Measurements from ENCODE around the gene EPS8. TPM values are rescaled to one million over a fixed set of nuclear protein-coding genes. Genes with fewer than 3 reads are reported as not detected.

EPS8 gene
- total RNA-seq, 1 donor from 2014 or later, result 2.4 TPM

DNA sequence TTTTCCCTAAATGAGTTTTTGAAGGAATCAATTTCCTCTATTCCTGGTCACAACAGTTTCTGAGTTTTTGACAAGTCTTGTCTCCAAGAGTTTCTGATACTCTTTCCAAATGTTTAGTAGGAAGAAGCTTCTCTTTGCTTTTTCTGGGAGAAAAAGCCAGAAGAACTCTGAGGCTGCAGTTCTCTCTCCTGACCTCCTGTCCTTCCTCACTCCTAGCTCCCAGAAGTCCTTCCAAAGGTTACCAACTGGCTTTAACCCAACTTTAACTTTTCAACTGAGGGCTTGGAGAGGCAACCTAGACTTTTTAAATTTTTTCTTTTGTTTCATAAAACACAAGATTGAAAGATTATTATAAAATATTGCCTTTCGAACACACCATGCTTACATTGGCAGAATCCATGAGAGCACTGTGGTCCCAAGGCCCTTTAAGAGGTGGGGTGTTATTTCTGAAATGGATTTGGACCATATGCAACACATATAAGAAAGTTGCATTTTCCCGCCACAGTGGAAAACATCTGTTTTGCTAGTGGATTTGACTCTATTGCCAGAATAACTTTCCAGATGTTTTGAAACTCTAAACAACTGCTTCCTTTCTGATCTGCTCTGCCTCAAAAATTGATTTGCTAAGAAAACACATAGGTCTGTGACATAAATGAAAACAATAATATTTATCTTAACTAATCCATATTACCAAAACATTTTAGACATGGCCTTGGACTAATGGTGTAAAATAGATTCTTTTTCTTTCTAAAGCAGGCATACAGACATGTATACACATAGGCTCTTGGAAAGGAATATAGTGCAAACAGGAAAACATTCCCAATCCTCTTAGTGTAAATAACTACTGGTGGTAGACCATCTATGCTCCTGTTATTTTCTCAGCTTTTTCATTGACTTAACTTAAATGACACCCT is 22.3 kb upstream of the EPS8 start:
- Mint-ChIP-seq H3K4me3 (no peak overlapping the region), H3K4me1 (no peaks in the 10 kb centered on the region), H3K36me3 (ENCODE audit: low read depth) (no peaks in the 10 kb centered on the region), H3K27me3 (peaks cover 7% of the 10 kb centered on the region), H3K9me3 (no peaks in the 10 kb centered on the region), H3K27ac (no peak overlapping the region)
- no peak for DNase-seq
- intact Hi-C loops (cut with micrococcal nuclease), result no loop called here

DNA sequence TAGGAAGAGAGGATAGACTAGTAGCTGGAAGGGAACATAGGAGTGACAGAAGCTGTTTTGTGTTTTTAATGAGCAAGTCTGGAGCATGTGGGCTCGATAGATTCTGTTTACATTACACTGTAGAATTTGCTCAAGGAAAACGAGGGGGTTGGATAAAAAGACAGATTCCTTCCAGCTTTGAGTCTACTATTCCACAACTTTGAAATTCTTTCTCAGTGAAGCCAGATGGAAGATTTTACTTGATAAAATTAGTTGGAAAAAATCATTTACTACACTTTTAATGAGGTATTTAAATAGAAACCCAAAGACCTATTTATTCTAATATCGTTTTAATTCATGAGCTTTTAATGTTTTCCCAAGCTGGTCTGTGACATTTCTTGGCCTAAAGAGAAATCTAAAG is 19.5 kb upstream of the EPS8 start:
- no peaks in the 10 kb centered on the region for H3K9me3 Mint-ChIP-seq
- intact Hi-C loops (cut with micrococcal nuclease), result no loop called here

DNA sequence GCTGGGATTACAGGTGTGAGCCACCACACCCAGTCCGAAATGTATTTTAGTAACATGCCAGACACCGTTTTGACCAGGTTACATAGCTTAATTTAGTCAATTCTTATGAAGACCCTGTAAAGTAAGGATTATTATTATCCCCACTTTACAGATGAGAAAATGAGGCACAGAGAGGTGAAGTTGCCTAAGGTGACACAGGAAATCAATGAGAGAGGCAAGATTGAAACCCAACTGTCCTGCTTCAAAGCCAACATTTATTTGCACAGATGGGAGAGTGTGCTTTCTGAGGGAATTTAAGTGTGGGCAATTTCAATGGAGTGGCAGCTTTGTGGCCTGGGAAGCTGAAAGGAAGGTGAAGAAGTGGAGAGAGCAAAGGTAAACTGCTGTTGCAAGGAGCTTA is 19.1 kb upstream of the EPS8 start:
- no peak overlapping the region for H3K4me3 Mint-ChIP-seq
- no peak overlapping the region for H3K27ac Mint-ChIP-seq
- intact Hi-C loops (cut with micrococcal nuclease), result no loop called here
- no peaks in the 10 kb centered on the region for H3K36me3 Mint-ChIP-seq (ENCODE audit: low read depth)
- no peaks in the 10 kb centered on the region for H3K4me1 Mint-ChIP-seq
- no peaks in the 10 kb centered on the region for H3K9me3 Mint-ChIP-seq
- peaks cover 11% of the 10 kb centered on the region for H3K27me3 Mint-ChIP-seq
- DNase-seq, result no peak

More for the DNA sequence above, 19.5 kb upstream of the EPS8 start:
- peaks cover 11% of the 10 kb centered on the region for H3K27me3 Mint-ChIP-seq
- no peak overlapping the region for H3K27ac Mint-ChIP-seq
- DNase-seq, result no peak
- no peak overlapping the region for H3K4me3 Mint-ChIP-seq
- no peaks in the 10 kb centered on the region for H3K4me1 Mint-ChIP-seq
- H3K36me3 Mint-ChIP-seq (ENCODE audit: low read depth), result no peaks in the 10 kb centered on the region

DNA sequence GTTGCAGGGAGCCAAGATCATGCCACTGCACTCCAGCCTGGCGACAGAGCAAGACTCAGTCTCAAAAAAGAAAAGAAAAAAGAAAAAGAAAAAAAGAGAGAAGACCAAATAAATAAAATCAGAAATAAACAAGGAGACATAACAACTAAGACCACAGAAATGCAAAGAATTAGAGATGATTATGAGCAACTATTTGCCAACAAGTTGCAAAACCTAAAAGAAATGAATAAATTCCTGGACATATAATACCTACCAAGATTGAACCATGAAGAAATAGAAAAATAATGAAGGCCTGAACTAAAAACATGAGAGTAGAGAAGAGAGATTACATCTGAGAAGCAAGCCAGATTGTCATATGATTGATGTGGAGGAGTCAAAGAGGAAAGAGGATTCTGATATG is 17.6 kb upstream of the EPS8 start:
- H3K36me3 Mint-ChIP-seq (ENCODE audit: low read depth), result no peaks in the 10 kb centered on the region
- DNase-seq, result no peak
- no peak overlapping the region for H3K27ac Mint-ChIP-seq
- peaks cover 7% of the 10 kb centered on the region for H3K27me3 Mint-ChIP-seq
- H3K4me1 Mint-ChIP-seq, result no peaks in the 10 kb centered on the region
- H3K4me3 Mint-ChIP-seq, result no peak overlapping the region
- intact Hi-C loops (cut with micrococcal nuclease), result no loop called here
- H3K9me3 Mint-ChIP-seq, result no peaks in the 10 kb centered on the region

DNA sequence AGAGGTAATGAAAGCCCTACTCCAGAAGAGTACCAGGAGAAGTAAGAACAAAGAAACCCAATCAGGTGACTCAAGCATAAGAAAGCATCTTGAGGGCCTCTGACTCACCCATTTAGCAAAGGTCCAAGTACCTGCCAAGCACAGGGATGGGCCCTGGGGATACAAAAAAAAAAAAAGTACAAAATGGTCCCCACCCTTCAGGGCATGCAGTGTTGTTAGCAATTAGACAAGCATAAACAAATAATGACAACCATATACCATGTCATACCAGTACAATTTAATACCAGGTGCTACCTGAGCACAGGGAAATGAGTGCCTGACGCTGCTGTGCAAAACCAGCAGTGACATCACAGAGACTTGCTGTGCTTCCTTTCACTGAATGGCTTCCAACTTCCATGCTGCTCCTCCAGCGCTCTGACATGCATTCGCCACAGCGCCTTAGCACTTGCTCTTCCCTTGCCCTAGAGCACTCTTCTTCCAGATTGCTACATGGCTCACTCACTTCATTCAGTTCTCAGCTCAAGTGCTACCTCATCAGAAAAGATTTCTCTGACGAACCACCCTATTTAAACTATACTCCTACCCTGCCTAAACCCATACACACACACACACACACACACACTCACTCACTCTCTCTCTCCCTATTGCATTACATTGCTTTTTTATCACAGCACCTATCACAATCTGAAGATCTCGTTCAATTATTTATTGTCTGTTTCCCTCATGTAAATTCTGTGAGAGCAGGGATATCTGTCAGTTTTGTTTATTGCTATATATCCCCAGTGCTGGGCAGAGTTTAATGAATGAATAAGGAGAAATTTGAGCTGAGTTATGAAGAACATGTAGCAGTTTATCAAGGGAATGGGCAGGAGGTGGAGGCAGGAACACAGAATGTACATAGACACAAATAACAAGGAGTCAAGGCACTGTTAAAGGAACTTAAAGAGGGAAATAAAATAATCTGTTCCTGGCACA is 12.9 kb upstream of the EPS8 start:
- Mint-ChIP-seq H3K4me1 (no peaks in the 10 kb centered on the region), H3K27ac (no peak overlapping the region), H3K4me3 (no peak overlapping the region), H3K27me3 (peaks cover 18% of the 10 kb centered on the region), H3K36me3 (ENCODE audit: low read depth) (no peaks in the 10 kb centered on the region), H3K9me3 (no peaks in the 10 kb centered on the region)
- peak; percentile 35 for DNase-seq
- intact Hi-C loops (cut with micrococcal nuclease), result no loop called here

DNA sequence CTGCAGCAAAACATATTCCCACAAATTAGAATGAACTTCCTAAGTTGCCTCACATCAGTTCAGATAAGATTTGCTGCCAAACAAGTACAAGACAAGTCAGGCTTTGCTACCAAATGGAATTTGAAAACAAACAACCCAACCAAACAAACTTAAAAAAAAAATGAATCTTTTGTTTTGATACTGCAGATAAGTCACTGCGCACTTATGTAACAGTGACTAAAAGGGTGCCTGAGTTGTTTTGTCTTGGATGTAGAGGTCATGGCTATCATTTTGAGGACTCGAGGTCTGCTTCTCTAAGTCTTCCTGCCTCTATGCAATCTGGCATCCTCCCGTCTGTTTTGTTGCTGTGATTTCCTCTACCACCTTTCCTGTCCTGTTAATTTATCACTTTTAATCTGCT is 11.1 kb upstream of the EPS8 start:
- Mint-ChIP-seq H3K4me3 (no peak overlapping the region), H3K27ac (no peak overlapping the region), H3K36me3 (ENCODE audit: low read depth) (no peaks in the 10 kb centered on the region), H3K4me1 (no peaks in the 10 kb centered on the region), H3K9me3 (no peaks in the 10 kb centered on the region), H3K27me3 (peaks cover 18% of the 10 kb centered on the region)
- peak; percentile 31 for DNase-seq
- intact Hi-C loops (cut with micrococcal nuclease), result no loop called here

DNA sequence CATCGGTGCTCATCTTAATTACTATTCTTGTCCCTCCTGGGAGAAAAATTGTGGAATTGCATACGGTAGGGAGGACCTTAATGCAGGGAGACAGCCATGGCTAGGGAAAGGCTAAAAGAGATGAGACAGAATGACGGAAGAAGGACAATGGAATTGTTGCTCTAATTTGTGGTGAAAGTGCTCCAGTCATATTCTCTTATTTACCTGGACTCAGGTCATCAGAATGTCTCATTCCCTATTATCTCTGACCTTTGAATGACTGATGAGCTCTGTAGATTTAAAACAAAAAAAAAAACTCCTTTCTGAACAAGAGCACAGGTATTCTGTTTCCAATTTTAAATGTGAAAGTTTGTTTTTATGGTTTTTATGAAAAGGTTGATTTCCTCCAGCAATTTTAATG is 8.6 kb upstream of the EPS8 start:
- no peak overlapping the region for H3K27ac Mint-ChIP-seq

DNA sequence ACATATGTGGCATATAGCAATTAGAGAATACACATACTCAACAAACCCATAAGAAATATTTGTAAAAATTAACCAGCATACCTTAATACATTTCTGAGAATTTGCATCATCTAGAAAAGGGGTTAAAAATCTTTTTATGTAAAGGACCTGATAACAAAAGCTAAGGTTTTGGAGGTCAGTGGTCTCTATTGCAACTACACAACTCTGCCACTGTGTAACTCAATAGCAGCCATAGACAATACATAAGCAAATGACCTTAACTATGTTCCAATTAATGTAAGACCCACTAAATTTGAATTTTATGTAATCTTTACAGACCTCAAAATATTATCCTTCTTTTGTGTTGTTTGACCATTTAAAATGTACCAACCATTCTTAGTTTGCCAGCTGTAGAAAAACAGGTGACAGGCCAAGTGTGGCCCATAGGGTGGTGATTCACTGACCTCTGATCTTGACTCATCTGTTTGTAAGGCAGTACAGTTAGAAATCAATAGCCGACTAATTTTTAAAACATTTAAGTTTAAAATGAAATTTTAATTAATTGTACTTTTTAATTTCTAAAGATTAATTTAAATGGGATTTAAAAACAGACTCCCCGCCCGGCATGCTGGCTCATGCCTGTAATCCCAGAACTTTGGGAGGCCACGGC is 7.4 kb upstream of the EPS8 start:
- H3K9me3 Mint-ChIP-seq, result no peaks in the 10 kb centered on the region
- H3K27me3 Mint-ChIP-seq, result peaks cover 42% of the 10 kb centered on the region
- no peaks in the 10 kb centered on the region for H3K36me3 Mint-ChIP-seq (ENCODE audit: low read depth)
- DNase-seq, result no peak
- no peaks in the 10 kb centered on the region for H3K4me1 Mint-ChIP-seq
- no peak overlapping the region for H3K4me3 Mint-ChIP-seq
- H3K27ac Mint-ChIP-seq, result no peak overlapping the region
- intact Hi-C loops (cut with micrococcal nuclease), result no loop called here

More for the DNA sequence above, 8.6 kb upstream of the EPS8 start:
- no peaks in the 10 kb centered on the region for H3K4me1 Mint-ChIP-seq
- no peaks in the 10 kb centered on the region for H3K36me3 Mint-ChIP-seq (ENCODE audit: low read depth)
- H3K4me3 Mint-ChIP-seq, result no peak overlapping the region
- no peaks in the 10 kb centered on the region for H3K9me3 Mint-ChIP-seq
- intact Hi-C loops (cut with micrococcal nuclease), result no loop called here
- no peak for DNase-seq
- peaks cover 30% of the 10 kb centered on the region for H3K27me3 Mint-ChIP-seq

DNA sequence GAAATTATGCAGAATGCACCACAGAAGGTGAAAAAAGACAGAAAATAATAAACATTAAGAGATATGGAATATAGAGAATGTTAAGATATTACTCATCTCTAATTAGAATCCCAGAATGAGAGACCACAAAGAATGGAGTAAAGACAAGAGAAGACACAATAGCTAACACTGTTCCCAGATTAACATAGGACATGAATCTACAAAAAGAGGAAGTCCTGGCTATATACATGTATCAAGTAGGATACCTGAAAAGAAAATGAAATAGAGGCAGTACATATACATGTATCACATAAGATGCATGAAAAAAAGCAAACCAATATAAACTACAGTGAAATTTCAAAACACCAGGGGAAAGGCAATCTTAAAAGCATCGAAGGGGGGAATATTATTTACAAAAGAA is 5.6 kb upstream of the EPS8 start:
- peaks cover 52% of the 10 kb centered on the region for H3K27me3 Mint-ChIP-seq
- DNase-seq, result no peak
- no peak overlapping the region for H3K27ac Mint-ChIP-seq
- peaks cover 4% of the 10 kb centered on the region for H3K4me1 Mint-ChIP-seq
- H3K36me3 Mint-ChIP-seq (ENCODE audit: low read depth), result no peaks in the 10 kb centered on the region
- intact Hi-C loops (cut with micrococcal nuclease), result no loop called here
- H3K4me3 Mint-ChIP-seq, result no peak overlapping the region
- H3K9me3 Mint-ChIP-seq, result no peaks in the 10 kb centered on the region

DNA sequence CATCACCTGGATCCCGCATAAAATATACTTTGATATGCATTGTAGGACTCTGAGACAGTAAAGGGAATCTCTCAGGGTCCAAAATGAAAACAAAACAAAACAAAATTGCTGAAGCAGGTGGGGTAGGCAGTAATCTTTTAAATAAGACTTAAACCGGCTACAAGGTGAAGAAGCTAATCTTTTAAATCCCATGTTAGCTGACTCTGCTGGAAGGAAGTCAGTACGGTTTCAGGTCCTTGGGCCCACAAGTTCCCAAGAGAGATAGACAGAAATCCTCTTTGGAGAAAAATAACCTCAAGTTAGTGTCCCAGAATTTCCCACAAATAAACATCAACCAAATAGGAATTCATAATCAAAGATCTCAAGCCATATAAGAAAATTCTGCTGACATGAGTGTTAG is 5.0 kb upstream of the EPS8 start:
- Mint-ChIP-seq H3K27ac (no peak overlapping the region), H3K9me3 (no peaks in the 10 kb centered on the region), H3K4me1 (peaks cover 5% of the 10 kb centered on the region), H3K36me3 (ENCODE audit: low read depth) (no peaks in the 10 kb centered on the region), H3K27me3 (peaks cover 50% of the 10 kb centered on the region), H3K4me3 (no peak overlapping the region)
- no peak for DNase-seq
- intact Hi-C loops (cut with micrococcal nuclease), result no loop called here

DNA sequence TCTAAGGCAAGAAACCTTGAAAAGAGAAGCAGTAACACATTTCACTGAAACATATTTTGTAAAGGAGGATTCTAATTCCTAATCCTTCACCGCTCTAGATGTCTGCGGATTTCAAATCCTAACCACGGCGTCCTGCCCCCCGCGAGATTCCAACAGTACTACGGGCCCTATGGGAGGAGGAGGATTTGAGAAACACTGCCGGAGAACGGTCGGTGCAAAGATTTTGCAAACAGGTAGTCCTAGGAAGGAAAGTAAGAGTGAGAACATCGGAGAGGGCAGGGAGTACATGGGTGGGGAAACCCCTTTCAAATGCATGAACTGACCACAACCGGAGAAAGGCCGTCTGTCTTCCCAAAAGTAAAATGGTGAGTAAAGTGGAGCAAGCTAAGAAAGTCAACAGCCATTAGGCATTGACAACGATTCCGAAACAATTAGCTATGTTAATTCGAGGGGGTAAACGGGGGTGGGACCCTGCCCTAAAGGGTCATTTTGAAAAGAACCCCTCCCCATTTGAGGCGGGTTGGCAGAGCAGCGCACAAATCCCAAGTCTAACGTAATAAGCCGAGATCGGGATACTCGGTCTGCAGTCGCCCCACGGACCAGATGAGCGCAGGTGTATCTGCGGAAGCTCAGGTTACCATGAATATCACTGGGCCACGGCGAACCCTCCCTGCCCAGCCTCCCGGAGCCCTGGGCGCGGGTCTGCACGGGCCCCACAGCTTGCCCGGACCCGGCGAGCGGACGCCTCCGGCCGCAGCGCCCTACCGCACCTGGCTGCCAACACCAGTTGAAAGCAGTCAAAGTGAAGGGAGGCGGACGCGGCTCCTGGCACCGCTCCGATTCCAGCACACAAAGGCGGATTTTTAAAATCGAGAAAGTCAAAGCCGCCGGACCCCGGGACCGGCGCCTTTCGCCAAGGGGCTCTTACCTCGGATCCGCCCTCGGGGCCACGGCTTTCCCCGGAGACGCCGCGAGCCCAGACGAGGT is 662 bp downstream of the EPS8 start:
- Mint-ChIP-seq H3K27ac (peak overlapping the region; percentile 74), H3K27me3 (peaks cover 68% of the 10 kb centered on the region), H3K4me1 (peaks cover 12% of the 10 kb centered on the region), H3K4me3 (peak overlapping the region; percentile 87), H3K9me3 (no peaks in the 10 kb centered on the region), H3K36me3 (ENCODE audit: low read depth) (no peaks in the 10 kb centered on the region)
- peak; percentile 62 for DNase-seq
- intact Hi-C loops (cut with micrococcal nuclease), result loop anchor here (1.0 to 5.0 kb wide), 5 partner anchors 69 to 256 kb away; partner anchors contain the start of gene STRAP

DNA sequence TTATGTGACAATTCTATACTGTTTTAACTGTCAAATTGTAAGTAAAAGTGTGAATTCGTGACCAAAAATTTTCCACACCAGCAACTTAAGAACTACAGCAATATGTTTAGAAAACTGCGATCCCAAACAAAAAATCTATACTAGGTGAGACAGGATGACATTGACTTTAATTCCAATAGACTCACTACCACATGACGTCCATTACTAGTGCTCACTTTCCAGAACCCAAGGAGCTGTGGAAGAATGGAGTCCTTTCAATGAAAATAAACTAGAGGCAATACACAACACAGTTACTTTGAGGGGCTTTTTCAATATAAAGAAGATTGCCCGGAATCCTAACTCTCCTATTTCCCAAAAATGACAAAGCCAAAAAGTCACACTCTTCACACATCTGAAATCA is 1.4 kb downstream of the EPS8 start:
- Mint-ChIP-seq H3K4me3 (peak overlapping the region; percentile 4), H3K4me1 (peaks cover 12% of the 10 kb centered on the region), H3K9me3 (no peaks in the 10 kb centered on the region), H3K36me3 (ENCODE audit: low read depth) (no peaks in the 10 kb centered on the region), H3K27me3 (peaks cover 71% of the 10 kb centered on the region), H3K27ac (no peak overlapping the region)
- DNase-seq, result no peak
- intact Hi-C loops (cut with micrococcal nuclease), result loop anchor here (2.0 to 5.0 kb wide), 3 partner anchors 70 to 195 kb away; partner anchors contain the start of gene STRAP
